DND-41 (cell line): ENCODE results near the gene CLSTN3.

Experiments
- ATAC-seq: fragments of 200-7000 bp; cut with Tn5 transposase; 3 replicates; pipeline ENCODE4 v1.9.1; 2021; ENCODE audit warnings: low read depth; ENCODE audit not compliant: insufficient read depth
- DNase-seq: peaks from one replicate; pipeline ENCODE4 v3.0.0-alpha.2; 2020
- H2AFZ ChIP-seq: 2 replicates; pipeline ENCODE4 v1.6.0; 2012; ENCODE audit warnings: low read depth, low read length
- H3K27ac ChIP-seq: 2 replicates; pipeline ENCODE4 v1.5.1; 2012; ENCODE audit warnings: low read length, inconsistent platforms
- H3K27me3 ChIP-seq: fragments of 200-600 bp; sonication (generic); 2 replicates; pipeline ENCODE4 v1.6.0; 2012; ENCODE audit warnings: low read length, mild to moderate bottlenecking, inconsistent platforms; ENCODE audit not compliant: insufficient read depth, poor library complexity
- H3K36me3 ChIP-seq: 2 replicates; pipeline ENCODE4 v1.5.1; 2012; ENCODE audit warnings: low read length, inconsistent platforms; ENCODE audit not compliant: insufficient read depth
- H3K4me1 ChIP-seq: 2 replicates; pipeline ENCODE4 v1.5.1; 2012; ENCODE audit warnings: mild to moderate bottlenecking, low read length; ENCODE audit not compliant: insufficient read depth
- H3K4me2 ChIP-seq: 2 replicates; pipeline ENCODE4 v1.6.0; 2012; ENCODE audit warnings: mild to moderate bottlenecking, moderate library complexity, low read length, inconsistent platforms; ENCODE audit not compliant: insufficient read depth
- H3K4me3 ChIP-seq, 2 experiments: fragments of 200-600 bp in 1 of 2; shearing (Covaris generic) in 1 of 2; 2 replicates each; pipeline ENCODE4 v1.5.1; 2012 to 2016; ENCODE audit warnings: inconsistent platforms in 2 of 2, low read length in 2 of 2, mild to moderate bottlenecking in 2 of 2, low read depth in 1 of 2, moderate library complexity in 1 of 2
- H3K79me2 ChIP-seq: 2 replicates; pipeline ENCODE4 v1.6.0; 2012; ENCODE audit warnings: low read length, inconsistent platforms; ENCODE audit not compliant: insufficient read depth
- H3K9ac ChIP-seq: 2 replicates; pipeline ENCODE4 v1.6.0; 2012; ENCODE audit warnings: low read depth, mild to moderate bottlenecking, inconsistent platforms, low read length, moderate library complexity
- H3K9me3 ChIP-seq: 2 replicates; pipeline ENCODE4 v1.5.1; 2012; ENCODE audit warnings: low read length, moderate library complexity, mild to moderate bottlenecking, inconsistent platforms; ENCODE audit not compliant: insufficient read depth, severe bottlenecking
- H4K20me1 ChIP-seq: 2 replicates; pipeline ENCODE4 v1.6.0; 2012; ENCODE audit warnings: low read length; ENCODE audit not compliant: insufficient read depth
- CTCF ChIP-seq: IDR thresholded peaks from 2 replicates; pipeline ENCODE4 v1.5.1; 2012; ENCODE audit warnings: borderline replicate concordance, low read length, moderate library complexity, mild to moderate bottlenecking; ENCODE audit not compliant: poor library complexity, severe bottlenecking; ENCODE audit errors: extremely low read depth
- EZH2 ChIP-seq: IDR thresholded peaks from 3 replicates; pipeline ENCODE4 v1.6.1; 2012; ENCODE audit warnings: borderline replicate concordance, low read depth, mild to moderate bottlenecking, moderate library complexity, low read length, inconsistent platforms; ENCODE audit not compliant: severe bottlenecking

The CLSTN3 gene

GRCh38 chr12:7129872-7130691, at the start of gene CLSTN3:
TSS of gene CLSTN3 (plus strand) at chr12:7130371. CDS start at chr12:7130649, 278 bp downstream.
- TF ChIP-seq EZH2 (no peak), CTCF (no peak)
- peak within 1 kb of the TSS; percentile 94 for H2AFZ ChIP-seq
- ATAC-seq: peak; percentile 87
- H3K79me2 ChIP-seq: peaks cover 4% of the 10 kb centered on the region; the same call in 1 of the 2 replicates
- peaks cover 18% of the 10 kb centered on the region for H3K36me3 ChIP-seq
- H4K20me1 ChIP-seq: no peaks in the 10 kb centered on the region; the same call in 1 of the 2 replicates
- H3K27me3 ChIP-seq: no peaks in the 10 kb centered on the region
- peak within 1 kb of the TSS; percentile 36 to 73 for H3K4me3 ChIP-seq
- H3K4me1 ChIP-seq: peaks cover 30% of the 10 kb centered on the region
- H3K27ac ChIP-seq: peak within 1 kb of the TSS; percentile 64
- DNase-seq: peak; percentile 81
- peak within 1 kb of the TSS; percentile 97 for H3K4me2 ChIP-seq
- H3K9ac ChIP-seq: peak within 1 kb of the TSS; percentile 65
- H3K9me3 ChIP-seq: no peaks in the 10 kb centered on the region

- H3K27ac ChIP-seq: no peak overlapping the region
- peaks cover 3% of the 10 kb centered on the region for H3K9me3 ChIP-seq
- H3K36me3 ChIP-seq: no peaks in the 10 kb centered on the region
- H4K20me1 ChIP-seq: no peaks in the 10 kb centered on the region
- no peaks in the 10 kb centered on the region for H3K79me2 ChIP-seq
- no peak overlapping the region for H2AFZ ChIP-seq
- no peak overlapping the region for H3K4me3 ChIP-seq
- peaks cover 7% of the 10 kb centered on the region for H3K27me3 ChIP-seq
- no peak overlapping the region for H3K4me2 ChIP-seq
- no peaks in the 10 kb centered on the region for H3K4me1 ChIP-seq
- ATAC-seq: no peak
- no peak for TF ChIP-seq CTCF
- TF ChIP-seq EZH2: no peak
- DNase-seq: no peak
- H3K9ac ChIP-seq: no peak overlapping the region
Observed at GRCh38 chr12:7081037-7081436, 49.1 kb upstream of the CLSTN3 start.

GRCh38 chr12:7083125-7083524, 47.0 kb upstream of the CLSTN3 start:
- H3K4me1 ChIP-seq: no peaks in the 10 kb centered on the region
- H3K9me3 ChIP-seq: peaks cover 3% of the 10 kb centered on the region
- H3K36me3 ChIP-seq: no peaks in the 10 kb centered on the region
- H4K20me1 ChIP-seq: no peaks in the 10 kb centered on the region
- TF ChIP-seq EZH2: no peak
- TF ChIP-seq CTCF: no peak
- ATAC-seq (no peak), DNase-seq (no peak)
- H3K9ac ChIP-seq: no peak overlapping the region
- H3K27me3 ChIP-seq: no peaks in the 10 kb centered on the region
- H2AFZ ChIP-seq: no peak overlapping the region
- H3K79me2 ChIP-seq: no peaks in the 10 kb centered on the region
- no peak overlapping the region for H3K27ac ChIP-seq
- no peak overlapping the region for H3K4me3 ChIP-seq
- no peak overlapping the region for H3K4me2 ChIP-seq
